Pancreas (tissue), 10 donors: ENCODE measurements around the gene PITPNC1. TPM values are rescaled to one million over a fixed set of nuclear protein-coding genes. Genes with fewer than 3 reads are reported as not detected.
A peak's percentile ranks its signal among the peaks of the same experiment; 100 is the strongest.

Experiments
- ATAC-seq, 4 donors: fragments of 200-7000 bp; cut with Tn5 transposase; one replicate each; pipeline versions ENCODE4 v1.8.0 to v1.9.1; 2020; ENCODE audit warnings: mild to moderate bottlenecking in 4 of 4, moderate library complexity in 4 of 4
- DNase-seq, 6 donors: peaks; one replicate each; pipeline ENCODE4 v3.0.0-alpha.2; 2020
- FAIRE-seq: peaks from 2 replicates; lab custom pipeline; 2012; peaks lifted over from hg19 to GRCh38; lab: Jason Lieb, UNC
- H3K27ac ChIP-seq, 4 donors: fragments of 200-600 bp; sonication (generic); 1 replicate in 3 of 4; 2 replicates in 1 of 4; pipeline versions ENCODE4 v1.5.0 to v1.8.0; 2020
- H3K27me3 ChIP-seq, 4 donors: fragments of 200-600 bp; one replicate each; pipeline ENCODE4 v1.8.0; 2021
- H3K36me3 ChIP-seq, 3 donors: fragments of 200-600 bp; sonication (generic) in 1 of 3; one replicate each; pipeline versions ENCODE4 v1.5.0 to v1.8.0; 2020 to 2021
- H3K4me1 ChIP-seq, 3 donors: fragments of 200-600 bp; one replicate each; pipeline ENCODE4 v1.8.0; 2021
- H3K4me3 ChIP-seq, 4 donors: fragments of 200-600 bp; sonication (generic) in 2 of 4; one replicate each; pipeline versions ENCODE4 v1.5.0 to v1.8.0; 2020 to 2021
- H3K9me3 ChIP-seq, 4 donors: fragments of 200-600 bp; one replicate each; pipeline ENCODE4 v1.8.0; 2021
- CTCF ChIP-seq, 4 donors: fragments of 200-600 bp; sonication (generic) in 3 of 4; IDR thresholded peaks; one replicate each; pipeline versions ENCODE4 v1.5.0 to v1.8.0; 2021; ENCODE audit warnings: antibody characterized with exemption in 4 of 4
- WGBS, 2 donors: extraction: QIAGEN DNeasy Blood & Tissue Kit; methylation state at CpG; one replicate each; pipeline ENCODE4 v1.1.7; 2013; 5-methylcytosine and 5-hydroxymethylcytosine counted together
- intact Hi-C, 3 donors: fragments of 100-400 bp; cut with DNase I; formaldehyde crosslinking; loops; one replicate each; pipeline versions ENCODE4 v1.11.1 to v1.14.2; 2022
- polyA plus RNA-seq, 2 donors: library from polyadenylated mRNA; stranded (reverse); fragments of 200-250 nt; gene quantifications; one replicate each; pipeline ENCODE4 v1.2.3, GENCODE V29; 2013
- total RNA-seq, 6 donors: library from RNA; stranded (reverse); fragmentation: NEBNext Ultra II Directional in 4 of 6; extraction: Animal tissue kit (Norgen Biotek cat#: 25700) in 4 of 6; gene quantifications; one replicate each; pipeline versions ENCODE4 v1.2.1 to v1.2.4, GENCODE V29; 2021 to 2023
- donor health status: healthy with polysubstance abuse.
- donor health status: DM: no; HTN: no; CAD: no; lungs with moderate emphysema.
- donor health status: DM: no; HTN: no; CAD: no.
- donor health status: control.
- donor health status: control.
- donor health status: Bipolar disorder and iron deficiency.
- donor health status: DM: yes; HTN: yes; CAD: no.
- donor health status: DM: no; HTN: no; CAD: no.
- donor health status: DM: no; HTN: no; CAD: no.
- donor health status: DM: yes; HTN: yes; CAD: no.

PITPNC1 gene
- total and polyA plus RNA-seq, 8 donors: 9.5 to 28.8 (median 24.4) TPM

DNA sequence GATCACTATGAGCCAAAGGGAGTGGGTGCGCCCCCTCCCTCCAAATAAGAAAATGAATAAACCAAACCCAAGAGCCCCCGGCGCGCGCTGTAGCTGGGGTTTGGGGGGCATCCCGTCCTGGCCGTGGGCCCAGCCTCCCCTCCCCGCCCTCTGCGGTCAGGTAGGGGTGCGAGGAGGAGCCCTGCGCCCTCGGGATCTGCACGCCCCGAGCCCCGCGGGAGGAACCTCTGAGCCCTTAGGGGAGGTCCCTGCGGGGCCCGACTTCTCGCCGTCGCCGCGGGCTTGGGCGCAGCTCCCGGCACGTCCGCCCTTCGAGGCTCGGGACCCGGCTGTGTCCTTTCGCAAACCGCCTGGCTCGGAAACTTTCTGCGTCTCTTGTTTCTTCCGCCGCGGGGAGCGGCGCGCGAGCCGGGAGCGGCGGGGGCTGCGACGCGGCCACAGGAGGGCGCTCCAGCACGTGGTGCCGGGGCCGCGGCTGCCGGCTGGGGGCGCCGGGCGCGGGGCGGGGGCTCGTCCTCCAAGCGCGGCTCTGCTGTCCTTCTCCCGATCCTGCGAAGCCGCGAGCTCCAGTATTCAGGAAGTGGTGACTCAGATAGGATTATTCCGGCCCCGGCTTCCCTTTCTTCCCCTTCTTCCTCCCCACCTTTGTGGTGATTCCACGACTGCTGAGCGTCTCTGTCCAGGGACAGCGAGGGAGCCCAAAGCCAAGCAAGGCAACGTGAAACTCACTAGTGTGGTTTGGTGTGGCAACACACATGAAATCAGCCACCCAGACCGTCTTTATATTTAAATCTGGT, 1.6 kb downstream of the PITPNC1 start:
- intact Hi-C loops: loop anchor here in 2 of 3 donors (5.0 to 10.0 kb wide), 2 partner anchors 99 to 316 kb away; no protein-coding TSS in a partner anchor
- TF ChIP-seq CTCF (IDR thresholded peaks at IDR 0.05): peak; percentile 8 to 77 (median 50)
- 0% methylated on average over 62 to 72 of the region's 72 CpGs for WGBS, 2 donors
- Histone ChIP-seq H3K27ac (peak overlapping the region; percentile 87 to 94 (median 94)), H3K36me3 (no peaks in the 10 kb centered on the region), H3K27me3 (no peaks in the 10 kb centered on the region), H3K9me3 (no peaks in the 10 kb centered on the region), H3K4me3 (peak overlapping the region; percentile 76 to 98 (median 89)), H3K4me1 (peaks cover 3 to 8% (median 7%) of the 10 kb centered on the region in 3 donors)
- DNase-seq (peak; percentile 69 to 93 (median 86)), ATAC-seq (peak; percentile 62 to 74 (median 70)), FAIRE-seq (no peak)

DNA sequence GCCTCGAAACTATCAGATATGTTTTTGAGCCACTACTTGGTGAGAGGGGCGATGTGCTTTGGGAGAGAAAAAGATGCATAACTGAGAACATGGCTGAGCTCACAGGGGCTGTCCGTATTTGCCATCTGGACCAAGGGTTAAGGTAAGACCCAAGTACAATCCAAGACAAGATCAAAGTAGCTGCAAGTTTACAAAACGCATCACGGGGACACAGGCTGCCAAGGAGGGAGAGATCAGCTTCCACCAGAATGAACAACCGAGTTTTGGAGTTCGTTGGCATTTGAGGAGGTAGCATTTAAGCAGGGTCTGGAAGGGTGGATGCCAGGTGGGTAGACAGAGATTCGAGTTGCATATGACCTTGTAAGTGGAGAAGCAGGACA, 2.2 kb downstream of the PITPNC1 start:
- Histone ChIP-seq H3K27ac (peak overlapping the region; percentile 87 to 94 (median 94)), H3K4me1 (peaks cover 3 to 8% (median 7%) of the 10 kb centered on the region in 3 donors), H3K4me3 (peak overlapping the region; percentile 76 to 98 (median 89)), H3K27me3 (no peaks in the 10 kb centered on the region), H3K36me3 (no peaks in the 10 kb centered on the region), H3K9me3 (no peaks in the 10 kb centered on the region)
- ATAC-seq: no peak
- no peak for TF ChIP-seq CTCF (IDR thresholded peaks at IDR 0.05)
- FAIRE-seq: no peak
- intact Hi-C loops: loop anchor here in 2 of 3 donors (5.0 to 10.0 kb wide), 2 partner anchors 98 to 316 kb away; no protein-coding TSS in a partner anchor
- DNase-seq: no peak
- WGBS, 2 donors: 44 to 59% methylated on average over 8 of the region's 8 CpGs

- ATAC-seq (peak in 1 of 4 donors; percentile 1), FAIRE-seq (no peak), DNase-seq (no peak)
- intact Hi-C loops: no loop called here
- no peak overlapping the region for H3K4me3 ChIP-seq
- 8 to 20% methylated on average over 1 of the region's 1 CpG for WGBS, 2 donors
- no peaks in the 10 kb centered on the region for H3K27me3 ChIP-seq
- no peak for TF ChIP-seq CTCF (IDR thresholded peaks at IDR 0.05)
- H3K9me3 ChIP-seq: no peaks in the 10 kb centered on the region
- peak overlapping the region in 2 of 4 donors; percentile 20 to 55 for H3K27ac ChIP-seq
- peaks cover 0 to 7% (median 5%) of the 10 kb centered on the region in 3 donors for H3K4me1 ChIP-seq
- H3K36me3 ChIP-seq: no peaks in the 10 kb centered on the region
Measured at GRCh38 chr17:67381929-67382257, 4.8 kb downstream of the PITPNC1 start.

GRCh38 chr17:67385122-67385988, 8.3 kb downstream of the PITPNC1 start:
- ATAC-seq (peak in 2 of 4 donors; percentile 13 to 34), FAIRE-seq (no peak), DNase-seq (no peak)
- Histone ChIP-seq H3K4me1 (peaks cover 5 to 10% (median 6%) of the 10 kb centered on the region in 3 donors), H3K4me3 (no peak overlapping the region), H3K27me3 (no peaks in the 10 kb centered on the region), H3K9me3 (no peaks in the 10 kb centered on the region), H3K27ac (no peak overlapping the region), H3K36me3 (no peaks in the 10 kb centered on the region)
- 92% methylated on average over 20 of the region's 20 CpGs for WGBS, 2 donors
- TF ChIP-seq CTCF (IDR thresholded peaks at IDR 0.05): no peak
- intact Hi-C loops: no loop called here
